K562 (cell line): ENCODE data around the gene SYNPO. TPM values are rescaled to one million over a fixed set of nuclear protein-coding genes. Genes with fewer than 3 reads are reported as not detected.

Experiments used
- ATAC-seq: fragments of 200-7000 bp; cut with Tn5 transposase; 3 replicates; pipeline ENCODE4 v1.9.1; 2020; ENCODE audit warnings: moderate library complexity
- BruUV-seq: library from RNA; stranded (reverse); fragments of 400-500 nt; replicated peaks from 2 replicates; lab custom pipeline; 2021; lab: Mats Ljungman, UMichigan
- CTCF ChIA-PET: fragments of 300-600 bp; formaldehyde crosslinking; extraction: SDS; loops from one replicate; lab custom pipeline; 2021; ENCODE audit warnings: low intra/inter-chr PET ratio; lab: Yijun Ruan, JAX
- POLR2A ChIA-PET: fragments of 300-600, 350-650 bp; sonication (Branson Sonifier 250); formaldehyde crosslinking; extraction: SDS; loops from one replicate; lab custom pipeline; 2021; ENCODE audit warnings: antibody characterized with exemption, inconsistent platforms; lab: Yijun Ruan, JAX
- DNase-seq, 4 experiments: peaks; one replicate each; pipeline versions ENCODE4 v3.0.0 to v3.0.0-alpha.2; 2011 to 2018; ENCODE audit warnings: low spot score in 3 of 4, mixed read lengths in 3 of 4; ENCODE audit errors: extremely low read depth in 1 of 4
- FAIRE-seq: peaks from 2 replicates; lab custom pipeline; 2011; peaks lifted over from hg19 to GRCh38; lab: Jason Lieb, UNC
- H2AFZ ChIP-seq: 2 replicates; pipeline ENCODE4 v1.6.0; 2011; ENCODE audit warnings: low read depth, low read length, control low read depth, inconsistent platforms
- H3K27ac ChIP-seq: fragments of 200-600 bp; 3 replicates; pipeline ENCODE4 v1.8.0; 2011; ENCODE audit warnings: low read depth, mild to moderate bottlenecking, control low read depth, inconsistent platforms, low read length, moderate library complexity, mixed read lengths; ENCODE audit errors: extremely low read depth
- H3K27me3 ChIP-seq, 2 experiments: fragments of 300-600 bp in 1 of 2; 2 replicates in 1 of 2; 3 replicates in 1 of 2; pipeline versions ENCODE4 v1.6.0 to v1.8.0; 2011; ENCODE audit warnings: inconsistent platforms in 2 of 2, low read length in 2 of 2, mild to moderate bottlenecking in 1 of 2, mixed read lengths in 1 of 2, moderate library complexity in 1 of 2; ENCODE audit not compliant: control insufficient read depth in 2 of 2, insufficient read depth in 2 of 2
- H3K36me3 ChIP-seq: fragments of 300-600 bp; 3 replicates; pipeline ENCODE4 v1.8.0; 2011; ENCODE audit warnings: mild to moderate bottlenecking, low read length, inconsistent platforms; ENCODE audit not compliant: control insufficient read depth, insufficient read depth
- H3K4me1 ChIP-seq, 2 experiments: fragments of 200-600 bp in 1 of 2; replicated peaks in 1 of 2; 2 replicates in 1 of 2; 3 replicates in 1 of 2; pipeline versions ENCODE4 v1.5.1 to v1.8.0; 2011; ENCODE audit warnings: inconsistent platforms in 2 of 2, low read length in 2 of 2, mild to moderate bottlenecking in 1 of 2, mixed read lengths in 1 of 2, moderate library complexity in 1 of 2; ENCODE audit not compliant: control insufficient read depth in 2 of 2, insufficient read depth in 2 of 2
- H3K4me2 ChIP-seq: 2 replicates; pipeline ENCODE4 v1.6.1; 2011; ENCODE audit warnings: low read length, control low read depth, inconsistent platforms, mixed read lengths; ENCODE audit not compliant: insufficient read depth
- H3K4me3 ChIP-seq: fragments of 200-600 bp; sonication (generic), shearing (Covaris generic); 2 replicates; pipeline ENCODE4 v1.5.1; 2016; ENCODE audit warnings: control low read depth, inconsistent platforms
- H3K79me2 ChIP-seq: fragments of 200-600 bp; 3 replicates; pipeline ENCODE4 v1.8.0; 2011; ENCODE audit warnings: low read length, inconsistent platforms; ENCODE audit not compliant: control insufficient read depth, insufficient read depth
- H3K9ac ChIP-seq, 2 experiments: 2 replicates each; pipeline versions ENCODE4 v1.6.0 to v1.6.1; 2011; ENCODE audit warnings: low read depth in 2 of 2, low read length in 2 of 2, control low read depth in 1 of 2, inconsistent platforms in 1 of 2, mild to moderate bottlenecking in 1 of 2, mixed read lengths in 1 of 2; ENCODE audit not compliant: insufficient read depth in 1 of 2
- H3K9me1 ChIP-seq: one replicate; pipeline ENCODE4 v1.6.0; 2011; ENCODE audit warnings: inconsistent platforms, mild to moderate bottlenecking, low read length, moderate library complexity; ENCODE audit not compliant: control insufficient read depth, insufficient read depth
- H3K9me3 ChIP-seq: replicated peaks from 2 replicates; pipeline ENCODE4 v1.5.1; 2011; ENCODE audit warnings: low read depth, low read length, inconsistent platforms; ENCODE audit not compliant: control insufficient read depth, insufficient read depth
- H4K20me1 ChIP-seq: replicated peaks from 2 replicates; pipeline ENCODE4 v1.6.1; 2011; ENCODE audit warnings: low read length, inconsistent platforms, mixed read lengths; ENCODE audit not compliant: control insufficient read depth, insufficient read depth
- ATF7 ChIP-seq: fragments of 450-650 bp; IDR thresholded peaks from 2 replicates; pipeline ENCODE4 v1.7.1; 2014; ENCODE audit warnings: mild to moderate bottlenecking, moderate library complexity
- BCOR ChIP-seq: fragments of 450-650 bp; IDR thresholded peaks from 2 replicates; pipeline ENCODE4 v1.6.1; 2016
- FOXJ3 ChIP-seq: sonication (generic); formaldehyde crosslinking; IDR thresholded peaks from 2 replicates; pipeline ENCODE4 v1.4.0; 2020; ENCODE audit warnings: mild to moderate bottlenecking, missing genetic modification reagents
- ILK ChIP-seq: fragments of 450-650 bp; IDR thresholded peaks from 2 replicates; pipeline ENCODE4 v1.6.1; 2016; ENCODE audit warnings: missing genetic modification characterization, low read depth, mild to moderate bottlenecking, missing compliant biosample characterization, moderate library complexity, borderline replicate concordance
- KDM1A ChIP-seq, 2 experiments: fragments of 450-650 bp; IDR thresholded peaks; 2 replicates each; pipeline ENCODE4 v1.6.1; 2016; ENCODE audit warnings: mild to moderate bottlenecking in 2 of 2
- PBX2 ChIP-seq, 2 experiments: IDR thresholded peaks in 1 of 2; conservative IDR thresholded peaks in 1 of 2; 2 replicates each; pipeline ENCODE4 v1.6.1; 2016; ENCODE audit warnings: low read depth in 2 of 2, mild to moderate bottlenecking in 1 of 2, missing compliant biosample characterization in 1 of 2, missing genetic modification characterization in 1 of 2, moderate library complexity in 1 of 2
- PHF20 ChIP-seq: fragments of 450-650 bp; IDR thresholded peaks from 2 replicates; pipeline ENCODE4 v1.6.1; 2018; ENCODE audit not compliant: partially characterized antibody
- PPARD ChIP-seq: fragments of 250-450 bp; sonication (Bioruptor Pico); IDR thresholded peaks from 2 replicates; pipeline ENCODE4 v1.8.0; 2022; ENCODE audit warnings: inconsistent platforms, mild to moderate bottlenecking, moderate library complexity
- RCOR1 ChIP-seq, 2 experiments: IDR thresholded peaks; 2 replicates each; pipeline ENCODE4 v1.6.1; 2012; ENCODE audit warnings: low read depth in 2 of 2, low read length in 2 of 2, borderline replicate concordance in 1 of 2, improper control_type of control experiment in 1 of 2
- RFX5 ChIP-seq: IDR thresholded peaks from 2 replicates; pipeline ENCODE4 v1.6.1; 2011; ENCODE audit warnings: low read depth, mild to moderate bottlenecking, improper control_type of control experiment, low read length
- SMARCA5 ChIP-seq: fragments of 450-650 bp; IDR thresholded peaks from 2 replicates; pipeline ENCODE4 v1.6.1; 2016
- SRSF9 ChIP-seq: fragments of 200-400 bp; formaldehyde crosslinking; IDR thresholded peaks from 2 replicates; pipeline ENCODE4 v1.6.1; 2017; ENCODE audit warnings: low read depth, low read length, borderline replicate concordance
- ZFP36 ChIP-seq: fragments of 150-350 bp; IDR thresholded peaks from 2 replicates; pipeline ENCODE4 v1.6.1; 2018; ENCODE audit warnings: low read length, low read depth; ENCODE audit not compliant: partially characterized antibody
- ZNF436 ChIP-seq: fragments of 250-450, 450-650 bp; sonication (Bioruptor Pico); formaldehyde crosslinking; IDR thresholded peaks from 2 replicates; pipeline ENCODE4 v1.7.0; 2020; ENCODE audit warnings: mild to moderate bottlenecking
- ZNF584 ChIP-seq: fragments of 200-800 bp; sonication (Bioruptor generic); IDR thresholded peaks from 2 replicates; pipeline ENCODE4 v1.6.1; 2016; ENCODE audit warnings: low read depth, mild to moderate bottlenecking, missing genetic modification characterization, missing compliant biosample characterization
- ZNF655 ChIP-seq: fragments of 250-450 bp; sonication (Bioruptor Pico); IDR thresholded peaks from 2 replicates; pipeline ENCODE4 v1.5.0; 2021
- ZNF76 ChIP-seq: fragments of 250-450 bp; sonication (Bioruptor Pico); IDR thresholded peaks from 2 replicates; pipeline ENCODE4 v1.4.0; 2020; ENCODE audit warnings: mild to moderate bottlenecking, moderate library complexity, borderline replicate concordance
- WGBS: fragments of 100-300 bp; shearing (Covaris generic); methylation state at CpG from one replicate; pipeline ENCODE4 v1.1.6; 2016; ENCODE audit warnings: low coverage, mixed read lengths; ENCODE audit not compliant: insufficient coverage; ENCODE audit errors: missing lambda C conversion rate; 5-methylcytosine and 5-hydroxymethylcytosine counted together
- in situ Hi-C: fragments of 300-500 bp; cut with MboI; formaldehyde crosslinking; loops from 4 replicates; pipeline ENCODE4 v1.15.0; 2018; ENCODE audit warnings: inconsistent platforms, mixed read lengths
- intact Hi-C: fragments of 100-400 bp; cut with micrococcal nuclease; formaldehyde crosslinking; loops from 2 replicates; pipeline ENCODE4 v1.14.2; 2022
- polyA plus RNA-seq, 8 experiments: library from polyadenylated mRNA; depleted of rRNA in 4 of 8; stranded (reverse) in 5 of 8; unstranded in 3 of 8; fragments of >200 nt; fragmentation: Nextera tagmentation in 2 of 8; fragmentation: Illumina TruSeq in 1 of 8; extraction: Ambion mirVana in 2 of 8; extraction: Trizol in 1 of 8; gene quantifications; 2 replicates each; pipeline versions ENCODE4 v1.2.1 to v1.2.3, GENCODE V29; 2011 to 2014; ENCODE audit warnings: inconsistent platforms in 1 of 8, missing spikeins in 1 of 8
- total RNA-seq, 7 experiments: library from RNA; depleted of rRNA in 6 of 7; stranded (reverse); fragments of >200 nt in 6 of 7; fragmentation: Illumina TruSeq in 2 of 7; extraction: Trizol in 2 of 7; gene quantifications; 2 replicates each; pipeline versions ENCODE4 v1.2.1 to v1.2.3, GENCODE V29; 2011 to 2021; ENCODE audit warnings: low replicate concordance in 1 of 7

Gene SYNPO
- total and polyA plus RNA-seq, 9 of the 15 experiments (the other 6 are each of a cell fraction or from before 2014, with no cell fraction given), result 0.01 to 0.31 (median 0.03) TPM; not detected in 4

GRCh38 chr5:150637245-150638052 is 3.0 kb upstream of the SYNPO start (continued):
- no peak for TF ChIP-seq PBX2 (CRISPR knock-in tag; IDR thresholded peaks at IDR 0.05; ENCODE audit: low read depth)
- no peak for TF ChIP-seq PBX2 (tag; conservative IDR thresholded peaks at IDR 0.05; ENCODE audit: low read depth)
- no peak for TF ChIP-seq RFX5
- no peak for TF ChIP-seq FOXJ3 (CRISPR knock-in tag)
- peak; percentile 69 for TF ChIP-seq BCOR
- no peak for TF ChIP-seq ZNF76 (CRISPR knock-in tag)
- peak in 1 of 2 experiments; percentile 4; a peak in 2 of 4 replicates for TF ChIP-seq KDM1A (IDR thresholded peaks at IDR 0.05)
- TF ChIP-seq PHF20, result no peak

- H3K9me3 ChIP-seq, result no peaks in the 10 kb centered on the region
- 0% methylated on average over 1 of the region's 1 CpG for WGBS
- no peaks in the 10 kb centered on the region for H3K36me3 ChIP-seq
- BruUV-seq, result no TSS peak
- ChIA-PET POLR2A (interaction anchor here (0.6 kb wide), 1 partner anchor 16 kb away, joined by 3 read pairs; no protein-coding TSS in a partner anchor), CTCF (no interaction called here)
- peaks cover 11 to 18% of the 10 kb centered on the region in 2 experiments for H3K4me1 ChIP-seq
- DNase-seq (no peak), FAIRE-seq (no peak), ATAC-seq (no peak)
- H4K20me1 ChIP-seq, result peaks cover 19% of the 10 kb centered on the region
- in situ Hi-C loops (no loop called here), intact Hi-C loops (no loop called here)
- H3K79me2 ChIP-seq, result no peaks in the 10 kb centered on the region
- H3K9me1 ChIP-seq, result no peaks in the 10 kb centered on the region
- peaks cover 4 to 33% of the 10 kb centered on the region in 2 experiments; a peak in 4 of 5 replicates for H3K27me3 ChIP-seq
- no peak overlapping the region for H2AFZ ChIP-seq
- H3K27ac ChIP-seq, result no peak overlapping the region
- H3K4me2 ChIP-seq, result no peak overlapping the region
- H3K9ac ChIP-seq, result no peak overlapping the region
- no peak overlapping the region for H3K4me3 ChIP-seq
- TF ChIP-seq ZNF655 (CRISPR knock-in tag) (no peak), BCOR (peak; percentile 89), SMARCA5 (peak; percentile 89; the same call in 1 of the 2 replicates), ZNF584 (CRISPR knock-in tag) (no peak), SRSF9 (no peak), ZFP36 (peak; percentile 99), KDM1A (IDR thresholded peaks at IDR 0.05) (peak; percentile 68 to 76), PPARD (CRISPR knock-in tag) (no peak), ILK (tag) (no peak), RCOR1 (IDR thresholded peaks at IDR 0.05; ENCODE audit: borderline replicate concordance in 1 of 2, low read depth in 2 of 2, low read length in 2 of 2) (peak in 1 of 2 experiments; percentile 54; a peak in 1 of 4 replicates), ATF7 (no peak), ZNF436 (CRISPR knock-in tag) (peak; percentile 96)
Measured at GRCh38 chr5:150638053-150638444, 2.4 kb upstream of the SYNPO start.
